ENCODE data around the gene COL17A1.

Gene COL17A1

GRCh38 chr10:103990531-103990930 lies 95.1 kb downstream of the COL17A1 start:
- DNase-seq (ENCODE audit: low spot score), result no peak

DNA sequence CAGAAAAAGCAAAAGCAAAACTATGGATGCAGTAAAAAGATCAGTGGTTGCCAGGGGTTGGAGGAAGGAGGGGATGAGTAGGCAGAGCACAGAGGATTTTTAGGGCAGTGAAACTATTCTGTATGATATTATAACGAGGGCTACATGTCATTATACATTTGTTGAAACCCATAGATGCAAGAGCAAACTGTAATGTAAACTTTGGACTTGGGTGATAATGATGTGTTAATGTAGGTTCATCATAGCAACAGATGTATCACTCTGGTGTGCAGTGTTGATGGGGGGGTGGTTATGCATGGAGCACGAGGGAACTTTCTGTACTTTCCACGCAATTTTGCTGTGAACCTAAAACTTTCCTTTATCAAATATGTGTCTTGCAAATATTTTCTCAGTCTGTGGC lies 95.6 kb downstream of the COL17A1 start:
- no peak for DNase-seq (ENCODE audit: low spot score)

DNA sequence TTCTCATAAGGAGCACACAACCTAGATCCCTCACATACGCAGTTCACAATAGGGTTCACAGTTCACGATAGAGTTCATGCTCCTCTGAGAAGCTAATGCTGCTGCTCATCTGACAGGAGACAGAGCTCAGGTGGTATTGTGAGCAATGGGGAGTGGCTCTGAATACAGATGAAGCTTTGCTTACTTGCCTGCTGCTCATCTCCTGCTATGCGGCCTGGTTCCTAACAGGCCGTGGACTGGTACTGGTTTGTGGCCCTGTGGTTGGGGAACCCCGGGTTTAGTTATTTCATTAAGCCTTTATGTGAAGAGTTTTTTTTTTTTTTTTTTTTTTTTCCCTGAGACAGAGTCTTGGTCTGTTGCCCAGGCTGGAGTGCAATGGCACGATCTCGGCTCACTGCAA lies 99.3 kb downstream of the COL17A1 start:
- DNase-seq (ENCODE audit: low spot score), result no peak

GRCh38 chr10:103985726-103986125 lies 100.0 kb downstream of the COL17A1 start:
- no peak for DNase-seq (ENCODE audit: low spot score)

- no peak for DNase-seq (ENCODE audit: low spot score)
Measured at GRCh38 chr10:103983367-103983911, 102.2 kb downstream of the COL17A1 start.

GRCh38 chr10:103982639-103983038 lies 103.0 kb downstream of the COL17A1 start:
- peak; percentile 10 for DNase-seq (ENCODE audit: low spot score)
